Neural cell (in vitro differentiated cells): Measurements from ENCODE around the gene ZNF181. TPM values are rescaled to one million over a fixed set of nuclear protein-coding genes. Genes with fewer than 3 reads are reported as not detected.

Experiments
- H2AFZ ChIP-seq: fragments of 200-600, 300-800 bp; sonication (generic), shearing (Covaris generic); 2 replicates; pipeline ENCODE4 v1.6.0; 2014; ENCODE audit warnings: low read depth, mild to moderate bottlenecking, antibody characterized with exemption, low read length, moderate library complexity
- H3F3A ChIP-seq: fragments of 200-600 bp; shearing (Covaris generic); 2 replicates; pipeline ENCODE4 v1.6.1; 2016; ENCODE audit warnings: mild to moderate bottlenecking, moderate library complexity, mixed read lengths, antibody characterized with exemption, low read length; ENCODE audit not compliant: insufficient read depth, poor library complexity, severe bottlenecking
- H3K27ac ChIP-seq: fragments of 200-600, 300-800 bp; sonication (generic), shearing (Covaris generic); 2 replicates; pipeline ENCODE4 v1.5.1; 2014; ENCODE audit warnings: mild to moderate bottlenecking, low read length, moderate library complexity
- H3K27me3 ChIP-seq: fragments of 300-800, 200-600 bp; sonication (generic), shearing (Covaris generic); 2 replicates; pipeline ENCODE4 v1.6.0; 2014; ENCODE audit warnings: mild to moderate bottlenecking, low read depth, low read length, moderate library complexity; ENCODE audit not compliant: insufficient read depth
- H3K36me3 ChIP-seq: fragments of 300-800, 200-600 bp; sonication (generic), shearing (Covaris generic); 2 replicates; pipeline ENCODE4 v1.5.1; 2014; ENCODE audit warnings: mild to moderate bottlenecking, antibody characterized with exemption, low read length, moderate library complexity; ENCODE audit not compliant: insufficient read depth
- H3K4me2 ChIP-seq: fragments of 300-800, 200-600 bp; sonication (generic), shearing (Covaris generic); 2 replicates; pipeline ENCODE4 v1.6.0; 2014; ENCODE audit warnings: mild to moderate bottlenecking, low read length
- H3K4me3 ChIP-seq: fragments of 300-800, 200-600 bp; sonication (generic), shearing (Covaris generic); 2 replicates; pipeline ENCODE4 v1.5.1; 2014; ENCODE audit warnings: mild to moderate bottlenecking, low read length, moderate library complexity
- H3K79me2 ChIP-seq: fragments of 200-600 bp; shearing (Covaris generic); replicated peaks from 2 replicates; pipeline ENCODE4 v1.6.0; 2014; ENCODE audit warnings: mild to moderate bottlenecking, low read length, moderate library complexity; ENCODE audit not compliant: insufficient read depth
- H3K9ac ChIP-seq: fragments of 300-800, 200-600 bp; sonication (generic), shearing (Covaris generic); 2 replicates; pipeline ENCODE4 v1.6.1; 2016; ENCODE audit warnings: mild to moderate bottlenecking, low read length, mixed read lengths
- H3K9me2 ChIP-seq: fragments of 200-600 bp; shearing (Covaris generic); 2 replicates; pipeline ENCODE4 v1.6.1; 2016; ENCODE audit warnings: mild to moderate bottlenecking, low read length, mixed read lengths; ENCODE audit not compliant: insufficient read depth
- H3K9me3 ChIP-seq: fragments of 200-600, 300-800 bp; sonication (generic), shearing (Covaris generic); 2 replicates; pipeline ENCODE4 v1.6.1; 2016; ENCODE audit warnings: mild to moderate bottlenecking, mixed run types, low read length, moderate library complexity, mixed read lengths
- H4K20me1 ChIP-seq: fragments of 200-600 bp; shearing (Covaris generic); 2 replicates; pipeline ENCODE4 v1.6.1; 2016; ENCODE audit warnings: mild to moderate bottlenecking, mixed run types; ENCODE audit not compliant: insufficient read depth
- CTCF ChIP-seq: fragments of 450-650 bp; IDR thresholded peaks from 2 replicates; pipeline ENCODE4 v1.5.1; 2014; ENCODE audit warnings: antibody characterized with exemption, mild to moderate bottlenecking, moderate library complexity; ENCODE audit not compliant: poor library complexity, severe bottlenecking
- EP300 ChIP-seq: fragments of 450-650 bp; conservative IDR thresholded peaks from 2 replicates; pipeline ENCODE4 v1.6.1; 2014; ENCODE audit warnings: antibody characterized with exemption, mild to moderate bottlenecking, moderate library complexity; ENCODE audit not compliant: poor library complexity, severe bottlenecking
- EZH2 ChIP-seq: fragments of 200-600, 300-800 bp; shearing (Covaris generic), sonication (generic); IDR thresholded peaks from 2 replicates; pipeline ENCODE4 v1.6.1; 2014; ENCODE audit warnings: antibody characterized with exemption, low read length, borderline replicate concordance, mild to moderate bottlenecking; ENCODE audit not compliant: insufficient read depth, poor library complexity, severe bottlenecking
- MXI1 ChIP-seq: fragments of 450-650 bp; conservative IDR thresholded peaks from 2 replicates; pipeline ENCODE4 v1.6.1; 2014; ENCODE audit warnings: antibody characterized with exemption, mild to moderate bottlenecking; ENCODE audit not compliant: poor library complexity, severe bottlenecking
- POLR2AphosphoS5 ChIP-seq: IDR thresholded peaks from 2 replicates; pipeline ENCODE4 v1.6.1; 2012
- RAD21 ChIP-seq: fragments of 450-650 bp; conservative IDR thresholded peaks from 2 replicates; pipeline ENCODE4 v1.6.1; 2014; ENCODE audit warnings: antibody characterized with exemption, mild to moderate bottlenecking, moderate library complexity
- REST ChIP-seq: IDR thresholded peaks from 2 replicates; pipeline ENCODE4 v1.6.1; 2012; ENCODE audit warnings: borderline replicate concordance
- SMC3 ChIP-seq: fragments of 450-650 bp; conservative IDR thresholded peaks from 2 replicates; pipeline ENCODE4 v1.6.1; 2014; ENCODE audit warnings: antibody characterized with exemption, mild to moderate bottlenecking, moderate library complexity; ENCODE audit not compliant: poor library complexity
- TAF1 ChIP-seq: IDR thresholded peaks from 2 replicates; pipeline ENCODE4 v1.6.1; 2012; ENCODE audit warnings: low read depth
- polyA plus RNA-seq: library from polyadenylated mRNA; depleted of rRNA; stranded (reverse); fragments of >200 nt; gene quantifications from 2 replicates; pipeline ENCODE4 v1.2.3, GENCODE V29; 2014

Gene ZNF181
- polyA plus RNA-seq, 1 donor from 2014 or later, result 42.1 TPM

GRCh38 chr19:34787059-34787824 is 53.2 kb downstream of the ZNF181 start:
- H3K9me2 ChIP-seq, result no peaks in the 10 kb centered on the region
- TF ChIP-seq SMC3 (no peak), TAF1 (no peak), POLR2AphosphoS5 (no peak)
- H2AFZ ChIP-seq, result no peak overlapping the region
- H3K9me3 ChIP-seq, result no peaks in the 10 kb centered on the region
- H3K27ac ChIP-seq, result no peak overlapping the region
- no peak overlapping the region for H3K4me3 ChIP-seq
- no peaks in the 10 kb centered on the region for H3K36me3 ChIP-seq
- H3K4me2 ChIP-seq, result no peak overlapping the region
- no peaks in the 10 kb centered on the region for H3F3A ChIP-seq
- no peaks in the 10 kb centered on the region for H3K27me3 ChIP-seq
- H4K20me1 ChIP-seq, result no peaks in the 10 kb centered on the region
- no peak overlapping the region for H3K9ac ChIP-seq
- no peaks in the 10 kb centered on the region for H3K79me2 ChIP-seq

GRCh38 chr19:34788074-34788473 is 54.0 kb downstream of the ZNF181 start:
- Histone ChIP-seq H3K79me2 (no peaks in the 10 kb centered on the region), H3K4me2 (no peak overlapping the region), H3K9ac (no peak overlapping the region), H3K9me3 (no peaks in the 10 kb centered on the region), H3K27me3 (no peaks in the 10 kb centered on the region), H3F3A (no peaks in the 10 kb centered on the region), H3K27ac (no peak overlapping the region), H4K20me1 (no peaks in the 10 kb centered on the region), H3K9me2 (no peaks in the 10 kb centered on the region), H3K36me3 (no peaks in the 10 kb centered on the region), H2AFZ (no peak overlapping the region), H3K4me3 (no peak overlapping the region)
- TF ChIP-seq MXI1 (no peak), CTCF (no peak), SMC3 (no peak), TAF1 (no peak), EP300 (no peak), EZH2 (no peak), REST (no peak), POLR2AphosphoS5 (no peak), RAD21 (no peak)
